ENCODE results near the gene FLRT1.
A peak's percentile ranks its signal among the peaks of the same experiment; 100 is the strongest.

FLRT1 gene

GRCh38 chr11:64058494-64058893, 22.8 kb downstream of the FLRT1 start:
- DNase-seq (ENCODE audit: low spot score), result no peak
- TF ChIP-seq CTCF (IDR thresholded peaks at IDR 0.05; ENCODE audit: extremely low read depth, insufficient read depth, missing control alignments), result no peak
- in situ Hi-C loops (cut with MboI; ENCODE audit: low pct_unique_long_range_greater_than_20kb, low sequenced_read_pairs, unreplicated experiment), result no loop called here

DNA sequence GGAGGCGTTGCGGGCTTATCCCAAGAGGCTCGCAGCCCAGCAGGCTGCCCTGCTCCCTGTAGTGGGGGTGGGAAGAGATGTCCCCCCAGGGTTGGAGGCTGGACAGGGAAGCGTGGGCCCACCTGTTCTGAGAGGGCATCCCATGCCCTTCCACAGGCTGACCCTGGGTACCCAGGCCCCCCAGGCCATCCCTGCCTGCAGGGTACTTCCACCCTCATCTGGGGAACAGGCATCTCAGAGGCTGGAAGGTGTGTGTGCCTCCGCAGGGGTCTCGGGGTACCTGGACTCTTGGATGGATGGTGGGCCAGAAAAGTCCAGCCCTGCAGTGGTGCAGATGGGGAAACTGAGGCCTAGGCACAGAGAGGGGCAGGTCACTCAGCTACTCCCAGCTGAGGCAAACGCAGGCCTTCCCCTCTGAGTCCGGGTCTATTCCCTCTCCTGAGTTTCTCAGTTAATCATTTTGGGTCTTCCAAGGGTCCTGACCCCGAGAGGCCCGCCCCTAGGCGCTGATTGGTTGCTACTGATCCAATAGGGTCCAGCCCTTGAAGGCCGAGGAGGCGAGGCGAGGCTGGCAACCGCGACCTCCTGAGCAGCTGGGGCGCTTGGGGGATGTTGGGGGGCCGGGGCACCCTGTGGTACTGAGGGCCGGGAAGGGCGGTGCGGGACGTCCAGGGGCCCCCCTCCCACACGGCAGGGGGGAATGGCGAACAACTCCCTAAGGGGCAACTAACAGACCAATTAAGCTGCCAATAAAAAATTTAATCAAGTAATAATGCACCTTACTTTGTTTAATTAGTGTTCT, 23.8 kb downstream of the FLRT1 start:
- DNase-seq (ENCODE audit: low spot score), result no peak
- in situ Hi-C loops (cut with MboI; ENCODE audit: low pct_unique_long_range_greater_than_20kb, low sequenced_read_pairs, unreplicated experiment), result no loop called here
- TF ChIP-seq CTCF (IDR thresholded peaks at IDR 0.05; ENCODE audit: extremely low read depth, insufficient read depth, missing control alignments), result no peak

GRCh38 chr11:64060263-64060860, 24.6 kb downstream of the FLRT1 start:
- in situ Hi-C loops (cut with MboI; ENCODE audit: low pct_unique_long_range_greater_than_20kb, low sequenced_read_pairs, unreplicated experiment), result no loop called here
- TF ChIP-seq CTCF (IDR thresholded peaks at IDR 0.05; ENCODE audit: extremely low read depth, insufficient read depth, missing control alignments), result no peak
- DNase-seq (ENCODE audit: low spot score), result no peak

DNA sequence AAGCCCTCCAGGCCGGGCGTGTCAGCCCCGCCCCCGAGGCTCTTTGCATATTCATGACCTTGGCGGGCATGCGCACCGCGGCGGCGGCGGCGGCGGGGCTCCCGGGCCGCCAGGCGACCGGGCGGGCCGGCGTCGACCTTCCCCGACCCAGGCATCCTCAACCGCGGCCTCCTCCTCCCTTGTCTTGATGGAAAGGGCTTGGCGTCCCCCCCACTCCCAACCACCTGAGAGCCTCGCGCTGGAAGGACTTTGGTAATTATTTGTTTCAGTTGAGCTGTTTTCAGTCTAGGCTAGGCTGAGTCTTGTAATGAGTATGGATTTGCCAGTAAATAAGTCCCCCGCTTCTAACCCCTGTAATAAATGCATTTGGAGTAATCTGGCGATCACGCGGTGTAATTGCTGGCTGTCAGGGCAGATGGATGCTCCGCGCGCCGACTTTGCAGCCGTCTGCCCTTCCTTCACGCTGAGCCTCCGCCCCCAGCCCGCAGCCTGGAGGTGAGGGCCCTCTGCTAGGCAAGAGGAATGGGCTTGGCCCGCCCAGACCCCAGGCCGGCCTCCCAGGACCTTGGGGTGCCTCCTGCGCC, 25.2 kb downstream of the FLRT1 start:
- no peak for TF ChIP-seq CTCF (IDR thresholded peaks at IDR 0.05; ENCODE audit: extremely low read depth, insufficient read depth, missing control alignments)
- peak; percentile 91 for DNase-seq (ENCODE audit: low spot score)

DNA sequence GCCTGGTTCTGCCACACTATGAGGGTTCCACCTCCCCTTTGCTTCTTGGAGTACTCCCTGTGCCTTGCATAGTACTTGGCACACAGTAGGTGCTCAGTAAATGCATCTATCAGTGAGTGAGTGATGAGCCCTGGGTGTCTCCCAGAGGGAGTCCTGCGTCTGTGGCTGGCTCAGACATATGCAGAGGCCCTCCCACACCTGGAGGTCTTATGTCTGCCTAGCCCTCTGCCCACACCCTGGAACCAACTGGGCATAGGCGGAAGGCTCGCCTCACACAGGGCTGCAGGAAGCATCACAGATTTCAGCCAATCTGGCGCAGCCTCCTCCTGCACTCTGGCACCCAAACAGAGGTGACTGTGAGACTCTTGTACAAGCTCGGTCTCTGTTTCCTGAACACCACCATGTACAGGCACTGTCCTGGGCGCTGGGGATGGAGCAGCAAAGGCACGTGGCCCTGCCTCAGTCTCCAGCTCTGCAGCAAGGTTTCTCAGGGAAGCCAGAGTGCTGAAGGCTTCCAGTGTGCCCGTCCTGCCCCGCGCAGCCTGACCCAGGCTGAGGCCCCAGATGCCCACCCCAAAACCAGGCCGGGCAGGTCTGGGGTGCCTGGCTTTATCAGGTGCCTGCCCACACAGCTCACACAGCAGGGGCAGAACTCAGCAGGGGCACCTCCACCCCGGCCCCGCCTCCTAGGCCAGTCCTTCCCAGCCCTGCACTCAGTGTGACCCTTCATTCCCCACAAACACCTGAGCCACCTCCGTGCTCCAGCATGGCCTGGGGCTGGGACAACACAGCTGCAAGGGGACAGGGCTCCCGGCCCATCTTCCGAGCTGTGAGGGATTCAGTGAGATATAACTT, 26.7 kb downstream of the FLRT1 start:
- no peak for DNase-seq (ENCODE audit: low spot score)
- in situ Hi-C loops (cut with MboI; ENCODE audit: low pct_unique_long_range_greater_than_20kb, low sequenced_read_pairs, unreplicated experiment), result no loop called here
- no peak for TF ChIP-seq CTCF (IDR thresholded peaks at IDR 0.05; ENCODE audit: extremely low read depth, insufficient read depth, missing control alignments)

More for the DNA sequence above, 25.2 kb downstream of the FLRT1 start:
- in situ Hi-C loops (cut with MboI; ENCODE audit: low pct_unique_long_range_greater_than_20kb, low sequenced_read_pairs, unreplicated experiment), result no loop called here

- in situ Hi-C loops (cut with MboI; ENCODE audit: low pct_unique_long_range_greater_than_20kb, low sequenced_read_pairs, unreplicated experiment), result no loop called here
- TF ChIP-seq CTCF (IDR thresholded peaks at IDR 0.05; ENCODE audit: extremely low read depth, insufficient read depth, missing control alignments), result no peak
These were observed 28.0 kb downstream of the FLRT1 start for GRCh38 chr11:64063777-64064176.

More at GRCh38 chr11:64063777-64064176, 28.0 kb downstream of the FLRT1 start:
- no peak for DNase-seq (ENCODE audit: low spot score)

Measured in GM13977 (cell line).